Liver (tissue), 9 donors: ENCODE results near the gene REL. TPM values are rescaled to one million over a fixed set of nuclear protein-coding genes. Genes with fewer than 3 reads are reported as not detected.

Source experiments
- DNase-seq: peaks from one replicate; pipeline ENCODE4 v3.0.0-alpha.2; 2017; ENCODE audit warnings: low spot score
- H3K27ac ChIP-seq, 2 donors: one replicate each; pipeline ENCODE4 v1.7.0; 2013; ENCODE audit warnings: inconsistent platforms in 2 of 2, low read length in 2 of 2, control low read depth in 1 of 2, low read depth in 1 of 2, mild to moderate bottlenecking in 1 of 2
- H3K27me3 ChIP-seq, 4 donors: one replicate each; pipeline versions ENCODE4 v1.6.1 to v1.7.0; 2013; ENCODE audit warnings: low read length in 3 of 4, inconsistent platforms in 1 of 4, mild to moderate bottlenecking in 1 of 4, moderate library complexity in 1 of 4; ENCODE audit not compliant: control insufficient read depth in 4 of 4, insufficient read depth in 4 of 4
- H3K36me3 ChIP-seq, 4 donors: one replicate each; pipeline versions ENCODE4 v1.6.1 to v1.7.0; 2013; ENCODE audit warnings: low read length in 3 of 4, mild to moderate bottlenecking in 3 of 4, low read depth in 1 of 4, moderate library complexity in 1 of 4; ENCODE audit not compliant: control insufficient read depth in 4 of 4, insufficient read depth in 3 of 4
- H3K4me1 ChIP-seq, 4 donors: one replicate each; pipeline versions ENCODE4 v1.6.1 to v1.7.0; 2013; ENCODE audit warnings: low read length in 3 of 4, mild to moderate bottlenecking in 3 of 4, moderate library complexity in 1 of 4; ENCODE audit not compliant: control insufficient read depth in 4 of 4, insufficient read depth in 4 of 4
- H3K4me3 ChIP-seq, 3 donors: one replicate each; pipeline versions ENCODE4 v1.6.1 to v1.7.0; 2013; ENCODE audit warnings: low read length in 3 of 3, control low read depth in 1 of 3, low read depth in 1 of 3, mild to moderate bottlenecking in 1 of 3
- H3K9ac ChIP-seq, 2 donors: one replicate each; pipeline ENCODE4 v1.7.0; 2013; ENCODE audit warnings: low read length in 2 of 2, mild to moderate bottlenecking in 2 of 2, moderate library complexity in 2 of 2, control low read depth in 1 of 2, low read depth in 1 of 2
- H3K9me3 ChIP-seq, 4 donors: one replicate each; pipeline versions ENCODE4 v1.6.1 to v1.7.0; 2013; ENCODE audit warnings: low read length in 3 of 4; ENCODE audit not compliant: control insufficient read depth in 4 of 4
- ATF3 ChIP-seq: IDR thresholded peaks from 2 replicates; pipeline ENCODE4 v1.6.1; 2016; ENCODE audit warnings: antibody characterized with exemption
- CTCF ChIP-seq: fragments of 150-350 bp; IDR thresholded peaks from 2 replicates; pipeline ENCODE4 v1.5.1; 2017; ENCODE audit warnings: improper control_type of control experiment, low read depth, low read length; ENCODE audit not compliant: missing input control
- EGR1 ChIP-seq, 2 donors: IDR thresholded peaks; 2 replicates each; pipeline ENCODE4 v1.6.1; 2016 to 2018; ENCODE audit warnings: antibody characterized with exemption in 2 of 2, low read depth in 2 of 2
- FOXA1 ChIP-seq: IDR thresholded peaks from 2 replicates; pipeline ENCODE4 v1.6.1; 2016; ENCODE audit warnings: antibody characterized with exemption
- FOXA2 ChIP-seq: IDR thresholded peaks from 2 replicates; pipeline ENCODE4 v1.6.1; 2016; ENCODE audit warnings: antibody characterized with exemption
- GABPA ChIP-seq, 2 donors: IDR thresholded peaks in 1 of 2; conservative IDR thresholded peaks in 1 of 2; 2 replicates each; pipeline ENCODE4 v1.6.1; 2016; ENCODE audit warnings: antibody characterized with exemption in 2 of 2, mild to moderate bottlenecking in 1 of 2, moderate library complexity in 1 of 2
- HNF4A ChIP-seq, 2 donors: conservative IDR thresholded peaks; 2 replicates each; pipeline ENCODE4 v1.6.1; 2016; ENCODE audit warnings: antibody characterized with exemption in 2 of 2, mild to moderate bottlenecking in 2 of 2
- HNF4G ChIP-seq: IDR thresholded peaks from 2 replicates; pipeline ENCODE4 v1.6.1; 2016; ENCODE audit warnings: antibody characterized with exemption
- JUND ChIP-seq, 2 donors: IDR thresholded peaks; 2 replicates each; pipeline ENCODE4 v1.6.1; 2016; ENCODE audit warnings: antibody characterized with exemption in 2 of 2
- MAX ChIP-seq: IDR thresholded peaks from 2 replicates; pipeline ENCODE4 v1.6.1; 2016; ENCODE audit warnings: antibody characterized with exemption
- NR2F2 ChIP-seq: IDR thresholded peaks from 2 replicates; pipeline ENCODE4 v1.6.1; 2016; ENCODE audit warnings: antibody characterized with exemption
- RAD21 ChIP-seq, 2 donors: IDR thresholded peaks; 2 replicates each; pipeline ENCODE4 v1.6.1; 2016; ENCODE audit warnings: antibody characterized with exemption in 2 of 2, mild to moderate bottlenecking in 2 of 2
- REST ChIP-seq: IDR thresholded peaks from 2 replicates; pipeline ENCODE4 v1.6.1; 2016; ENCODE audit warnings: antibody characterized with exemption, mild to moderate bottlenecking
- RXRA ChIP-seq, 2 donors: IDR thresholded peaks; 2 replicates each; pipeline ENCODE4 v1.6.1; 2017 to 2018; ENCODE audit warnings: antibody characterized with exemption in 2 of 2, mild to moderate bottlenecking in 1 of 2
- SP1 ChIP-seq: IDR thresholded peaks from 2 replicates; pipeline ENCODE4 v1.6.1; 2018; ENCODE audit warnings: antibody characterized with exemption, mild to moderate bottlenecking
- TAF1 ChIP-seq: conservative IDR thresholded peaks from 2 replicates; pipeline ENCODE4 v1.6.1; 2016; ENCODE audit warnings: antibody characterized with exemption, mild to moderate bottlenecking
- YY1 ChIP-seq: IDR thresholded peaks from 2 replicates; pipeline ENCODE4 v1.6.1; 2016; ENCODE audit warnings: antibody characterized with exemption, mild to moderate bottlenecking
- ZBTB33 ChIP-seq: IDR thresholded peaks from 2 replicates; pipeline ENCODE4 v1.6.1; 2016; ENCODE audit warnings: antibody characterized with exemption
- WGBS: extraction: QIAGEN DNeasy Blood & Tissue Kit; methylation state at CpG from one replicate; pipeline ENCODE4 v1.1.7; 2013; 5-methylcytosine and 5-hydroxymethylcytosine counted together
- polyA plus RNA-seq, 2 donors: library from polyadenylated mRNA; stranded (reverse) in 1 of 2; unstranded in 1 of 2; fragments of 200-250 nt in 1 of 2; fragments of >200 nt in 1 of 2; fragmentation: Nextera tagmentation in 1 of 2; extraction: Ambion mirVana in 1 of 2; gene quantifications; one replicate each; pipeline versions ENCODE4 v1.2.1 to v1.2.3, GENCODE V29; 2013 to 2015
- total RNA-seq, 2 donors: library from RNA; depleted of rRNA; stranded (reverse); fragments of >200 nt; gene quantifications; one replicate each; pipeline ENCODE4 v1.2.3, GENCODE V29; 2014
- donor health status: healthy.
- donor health status: healthy.
- donor health status: healthy.
- donor health status: healthy.
- donor health status: healthy.

The REL gene
- total and polyA plus RNA-seq, 4 donors, result 1.1 to 7.0 (median 4.4) TPM

GRCh38 chr2:60847854-60848253 lies 33.5 kb upstream of the REL start:
- no peak for DNase-seq
- no peak for TF ChIP-seq FOXA2
- TF ChIP-seq RXRA (IDR thresholded peaks at IDR 0.05), result no peak
- no peak for TF ChIP-seq NR2F2
- no peaks in the 10 kb centered on the region for H3K36me3 ChIP-seq

GRCh38 chr2:60849187-60849586 lies 32.2 kb upstream of the REL start:
- TF ChIP-seq ATF3 (no peak), FOXA1 (no peak), RXRA (IDR thresholded peaks at IDR 0.05) (no peak), GABPA (IDR thresholded peaks at IDR 0.05 in 1 of 2, conservative IDR thresholded peaks at IDR 0.05 in 1 of 2) (no peak), FOXA2 (no peak), SP1 (no peak)
- no peak overlapping the region for H3K4me3 ChIP-seq
- WGBS, result 91% methylated on average over 3 of the region's 3 CpGs
- no peak overlapping the region for H3K9ac ChIP-seq
- H3K4me1 ChIP-seq, result no peaks in the 10 kb centered on the region
- H3K27me3 ChIP-seq, result no peaks in the 10 kb centered on the region
- H3K27ac ChIP-seq, result no peak overlapping the region
- no peaks in the 10 kb centered on the region for H3K36me3 ChIP-seq
- no peaks in the 10 kb centered on the region for H3K9me3 ChIP-seq
- DNase-seq, result no peak

More at GRCh38 chr2:60847854-60848253, 33.5 kb upstream of the REL start:
- no peaks in the 10 kb centered on the region for H3K4me1 ChIP-seq
- no peak overlapping the region for H3K9ac ChIP-seq
- 85% methylated on average over 6 of the region's 6 CpGs for WGBS
- no peaks in the 10 kb centered on the region for H3K9me3 ChIP-seq
- no peaks in the 10 kb centered on the region for H3K27me3 ChIP-seq
- no peak overlapping the region for H3K27ac ChIP-seq
- no peak overlapping the region for H3K4me3 ChIP-seq

GRCh38 chr2:60852282-60852860 lies 29.0 kb upstream of the REL start:
- Histone ChIP-seq H3K9ac (no peak overlapping the region), H3K27me3 (no peaks in the 10 kb centered on the region), H3K4me1 (no peaks in the 10 kb centered on the region), H3K36me3 (no peaks in the 10 kb centered on the region), H3K9me3 (no peaks in the 10 kb centered on the region), H3K4me3 (no peak overlapping the region), H3K27ac (no peak overlapping the region)
- 83% methylated on average over 8 of the region's 8 CpGs for WGBS
- no peak for TF ChIP-seq MAX
- no peak for TF ChIP-seq YY1
- TF ChIP-seq RAD21 (IDR thresholded peaks at IDR 0.05), result no peak
- TF ChIP-seq HNF4G, result no peak
- TF ChIP-seq CTCF, result no peak
- TF ChIP-seq RXRA (IDR thresholded peaks at IDR 0.05), result no peak
- no peak for TF ChIP-seq SP1
- TF ChIP-seq FOXA1, result no peak
- TF ChIP-seq JUND (IDR thresholded peaks at IDR 0.05), result no peak
- no peak for TF ChIP-seq ZBTB33
- TF ChIP-seq EGR1 (IDR thresholded peaks at IDR 0.05; ENCODE audit: low read depth in 2 of 2), result no peak
- no peak for TF ChIP-seq GABPA (IDR thresholded peaks at IDR 0.05 in 1 of 2, conservative IDR thresholded peaks at IDR 0.05 in 1 of 2)
- no peak for TF ChIP-seq NR2F2
- TF ChIP-seq TAF1, result no peak
- no peak for TF ChIP-seq REST
- TF ChIP-seq ATF3, result no peak
- no peak for TF ChIP-seq HNF4A (conservative IDR thresholded peaks at IDR 0.05)
- no peak for DNase-seq
